Inflammatory macrophage (primary cell): ENCODE measurements around the gene SSC5D.

Experiments used
- DNase-seq, 2 donors: peaks; one replicate each; pipeline ENCODE4 v3.0.0-alpha.2; 2020 to 2022

SSC5D gene

GRCh38 chr19:55474269-55475265 lies 13.7 kb upstream of the SSC5D start:
- no peak for DNase-seq

GRCh38 chr19:55476100-55476775 lies 12.0 kb upstream of the SSC5D start, which contains the start of gene ZNF628:
ZNF628 (plus strand) TSS chr19:55476617; CDS start chr19:55479911, 3,294 bp downstream.
- peak; percentile 98 to 99 for DNase-seq

GRCh38 chr19:55477905-55478304 lies 10.3 kb upstream of the SSC5D start:
- no peak for DNase-seq

GRCh38 chr19:55478364-55478763 lies 9.9 kb upstream of the SSC5D start:
- no peak for DNase-seq

- DNase-seq = no peak
These were observed 9.2 kb upstream of the SSC5D start for GRCh38 chr19:55479045-55479444.

- no peak for DNase-seq
These were observed 8.6 kb upstream of the SSC5D start for GRCh38 chr19:55479451-55480230.

GRCh38 chr19:55481148-55481793 lies 7.0 kb upstream of the SSC5D start:
- DNase-seq = no peak

- DNase-seq = no peak
These were observed 6.5 kb upstream of the SSC5D start for GRCh38 chr19:55481794-55482155.

GRCh38 chr19:55482156-55482961 lies 5.9 kb upstream of the SSC5D start:
- DNase-seq = no peak

GRCh38 chr19:55482967-55483705 lies 5.1 kb upstream of the SSC5D start:
- no peak for DNase-seq

- no peak for DNase-seq
These were observed 4.3 kb upstream of the SSC5D start for GRCh38 chr19:55483706-55484592.

GRCh38 chr19:55484593-55485438 lies 3.4 kb upstream of the SSC5D start, which contains the start of gene NAT14:
NAT14 (plus strand) TSS chr19:55485188; CDS start chr19:55485709, 521 bp downstream.
- peak in 1 of 2 donors; percentile 30 for DNase-seq

GRCh38 chr19:55485439-55486011 lies 2.7 kb upstream of the SSC5D start:
- DNase-seq = no peak

GRCh38 chr19:55486043-55486970 lies 1.9 kb upstream of the SSC5D start:
- DNase-seq = no peak

GRCh38 chr19:55486971-55487923 lies 989 bp upstream of the SSC5D start:
- DNase-seq = no peak
